Loucy (cell line): ENCODE data around the gene GULP1.

Experiments used
- H2AFZ ChIP-seq: fragments of 200-600 bp; sonication (generic); 2 replicates; pipeline ENCODE4 v1.6.0; 2016; ENCODE audit warnings: antibody characterized with exemption, mild to moderate bottlenecking, low read length, moderate library complexity
- H3F3A ChIP-seq: fragments of 200-600 bp; 2 replicates; pipeline ENCODE4 v1.6.0; 2016; ENCODE audit warnings: antibody characterized with exemption, low read depth, mild to moderate bottlenecking
- H3K27me3 ChIP-seq: fragments of 200-600 bp; sonication (generic); 2 replicates; pipeline ENCODE4 v1.6.1; 2014; ENCODE audit warnings: low read length, mild to moderate bottlenecking; ENCODE audit not compliant: insufficient read depth, poor library complexity, severe bottlenecking
- H3K36me3 ChIP-seq: fragments of 200-600 bp; sonication (generic); 2 replicates; pipeline ENCODE4 v1.6.1; 2016; ENCODE audit warnings: low read length; ENCODE audit not compliant: insufficient read depth
- H3K4me1 ChIP-seq: fragments of 200-600 bp; sonication (generic); 2 replicates; pipeline ENCODE4 v1.5.1; 2014; ENCODE audit warnings: low read length, mild to moderate bottlenecking; ENCODE audit not compliant: insufficient read depth, poor library complexity, severe bottlenecking
- H3K4me2 ChIP-seq: fragments of 200-600 bp; sonication (generic); 2 replicates; pipeline ENCODE4 v1.6.0; 2014; ENCODE audit warnings: antibody characterized with exemption, low read length, low read depth, mild to moderate bottlenecking; ENCODE audit not compliant: poor library complexity, severe bottlenecking
- H3K4me3 ChIP-seq: fragments of 200-600 bp; sonication (generic); 2 replicates; pipeline ENCODE4 v1.5.1; 2014; ENCODE audit warnings: low read length, mild to moderate bottlenecking, mixed read lengths; ENCODE audit not compliant: poor library complexity, severe bottlenecking
- H3K79me2 ChIP-seq: fragments of 200-600 bp; sonication (generic); 2 replicates; pipeline ENCODE4 v1.6.1; 2014; ENCODE audit warnings: low read length; ENCODE audit not compliant: insufficient read depth
- H3K9ac ChIP-seq: fragments of 200-600 bp; sonication (generic); 2 replicates; pipeline ENCODE4 v1.6.0; 2014; ENCODE audit warnings: mild to moderate bottlenecking, low read depth, low read length, moderate library complexity; ENCODE audit not compliant: poor library complexity, severe bottlenecking
- H3K9me2 ChIP-seq: fragments of 200-600 bp; sonication (generic); replicated peaks from 2 replicates; pipeline ENCODE4 v1.6.1; 2016; ENCODE audit warnings: low read depth, low read length, mixed read lengths
- H3K9me3 ChIP-seq: fragments of 200-600 bp; sonication (generic); 2 replicates; pipeline ENCODE4 v1.6.1; 2014; ENCODE audit warnings: mild to moderate bottlenecking, antibody characterized with exemption, low read length, low read depth; ENCODE audit not compliant: insufficient read depth
- H4K20me1 ChIP-seq: fragments of 200-600 bp; sonication (generic); 2 replicates; pipeline ENCODE4 v1.6.0; 2014; ENCODE audit warnings: antibody characterized with exemption, low read length, mild to moderate bottlenecking; ENCODE audit not compliant: insufficient read depth, poor library complexity, severe bottlenecking
- CTCF ChIP-seq: fragments of 200-600 bp; sonication (generic); conservative IDR thresholded peaks from 2 replicates; pipeline ENCODE4 v1.5.1; 2014; ENCODE audit warnings: mild to moderate bottlenecking, antibody characterized with exemption, low read length
- EZH2phosphoT487 ChIP-seq: fragments of 200-600 bp; IDR thresholded peaks from 2 replicates; pipeline ENCODE4 v1.6.1; 2018; ENCODE audit warnings: antibody characterized with exemption, mild to moderate bottlenecking, moderate library complexity, borderline replicate concordance

GULP1 gene

DNA sequence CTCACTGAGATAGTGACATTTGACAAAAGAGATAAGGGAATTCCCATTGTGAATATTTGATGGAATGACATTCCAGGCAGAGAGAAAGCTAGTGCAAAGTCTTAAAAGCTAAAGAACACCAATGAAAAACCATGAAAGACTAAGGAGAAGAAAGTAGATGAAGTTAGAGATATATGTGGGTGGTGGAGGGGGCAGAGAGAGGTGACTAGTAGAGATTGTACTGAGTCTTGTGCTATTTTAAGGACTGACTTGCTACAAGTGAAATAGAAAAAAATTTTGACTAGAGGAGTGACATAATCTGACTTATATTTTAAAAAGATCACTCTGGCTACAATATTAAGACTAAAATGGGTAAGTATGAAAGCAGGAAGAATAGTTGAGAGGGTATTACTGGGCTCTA is 35.3 kb upstream of the GULP1 start:
- TF ChIP-seq EZH2phosphoT487 (no peak), CTCF (no peak)
- no peaks in the 10 kb centered on the region for H4K20me1 ChIP-seq
- no peaks in the 10 kb centered on the region for H3K79me2 ChIP-seq
- no peaks in the 10 kb centered on the region for H3K9me2 ChIP-seq
- no peaks in the 10 kb centered on the region for H3K9me3 ChIP-seq
- H2AFZ ChIP-seq, result no peak overlapping the region
- H3K9ac ChIP-seq, result no peak overlapping the region
- H3F3A ChIP-seq, result no peaks in the 10 kb centered on the region
- no peak overlapping the region for H3K4me2 ChIP-seq
- H3K4me3 ChIP-seq, result no peak overlapping the region
- H3K36me3 ChIP-seq, result no peaks in the 10 kb centered on the region
- no peaks in the 10 kb centered on the region for H3K27me3 ChIP-seq
- H3K4me1 ChIP-seq, result no peaks in the 10 kb centered on the region

DNA sequence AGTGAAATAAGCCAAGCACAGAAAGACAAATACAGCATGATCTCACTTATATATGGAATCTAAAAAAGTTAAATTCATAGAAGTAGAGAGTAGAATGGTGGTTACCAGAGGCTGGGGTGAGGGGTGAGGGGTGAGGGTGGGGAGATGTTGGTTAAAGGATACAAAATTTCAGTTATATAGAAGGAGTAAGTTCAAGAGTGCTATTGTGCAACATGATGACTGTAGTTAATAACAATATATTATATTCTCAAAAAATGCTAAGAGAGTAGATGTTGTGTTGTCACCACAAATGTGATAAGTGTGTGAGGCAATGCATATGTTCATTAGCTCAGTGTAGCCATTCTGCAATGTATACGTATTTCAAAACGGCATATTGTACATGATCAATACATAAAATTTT is 26.4 kb upstream of the GULP1 start:
- H3K9me3 ChIP-seq, result no peaks in the 10 kb centered on the region
- no peak overlapping the region for H2AFZ ChIP-seq
- no peaks in the 10 kb centered on the region for H3K79me2 ChIP-seq
- no peak overlapping the region for H3K9ac ChIP-seq
- H3K9me2 ChIP-seq, result no peaks in the 10 kb centered on the region
- H3F3A ChIP-seq, result no peaks in the 10 kb centered on the region
- H3K4me2 ChIP-seq, result no peak overlapping the region
- H3K36me3 ChIP-seq, result no peaks in the 10 kb centered on the region
- no peak overlapping the region for H3K4me3 ChIP-seq
- no peaks in the 10 kb centered on the region for H3K4me1 ChIP-seq
- no peaks in the 10 kb centered on the region for H4K20me1 ChIP-seq
- H3K27me3 ChIP-seq, result no peaks in the 10 kb centered on the region
- TF ChIP-seq CTCF (no peak), EZH2phosphoT487 (no peak)

- no peaks in the 10 kb centered on the region for H3K27me3 ChIP-seq
- H3K4me2 ChIP-seq, result no peak overlapping the region
- H2AFZ ChIP-seq, result no peak overlapping the region
- H4K20me1 ChIP-seq, result no peaks in the 10 kb centered on the region
- H3K9me2 ChIP-seq, result no peaks in the 10 kb centered on the region
- H3K4me1 ChIP-seq, result no peaks in the 10 kb centered on the region
- H3K9me3 ChIP-seq, result no peaks in the 10 kb centered on the region
- H3K4me3 ChIP-seq, result no peak overlapping the region
- no peaks in the 10 kb centered on the region for H3K79me2 ChIP-seq
- H3K36me3 ChIP-seq, result no peaks in the 10 kb centered on the region
- H3K9ac ChIP-seq, result no peak overlapping the region
- no peaks in the 10 kb centered on the region for H3F3A ChIP-seq
- TF ChIP-seq CTCF (no peak), EZH2phosphoT487 (no peak)
Measured at GRCh38 chr2:188267776-188268175, 23.9 kb upstream of the GULP1 start.
